Naive thymus-derived CD4-positive, alpha-beta T cell (primary cell): ENCODE results near the gene SVOPL. TPM values are rescaled to one million over a fixed set of nuclear protein-coding genes. Genes with fewer than 3 reads are reported as not detected.

Source experiments
- ATAC-seq: fragments of 150-1000 bp; cut with Tn5 transposase; 2 replicates; pipeline ENCODE4 v1.10.0; 2021; ENCODE audit warnings: mild to moderate bottlenecking, moderate library complexity
- CTCF ChIA-PET: fragments of 350-600 bp; sonication (Branson Sonifier 250); formaldehyde crosslinking; loops from one replicate; lab custom pipeline; 2021; ENCODE audit warnings: antibody characterized with exemption; lab: Charles Lee
- POLR2A ChIA-PET: fragments of 350-600 bp; sonication (Branson Sonifier 250); formaldehyde crosslinking; loops from one replicate; lab custom pipeline; 2021; ENCODE audit warnings: antibody characterized with exemption, inconsistent platforms; lab: Charles Lee
- DNase-seq, 9 donors: peaks; one replicate each; pipeline versions ENCODE4 v3.0.0 to v3.0.0-alpha.2; 2020 to 2022; ENCODE audit warnings: mixed read lengths in 1 of 9
- H3K27ac ChIP-seq: one replicate; pipeline ENCODE4 v1.7.0; 2013; ENCODE audit warnings: mild to moderate bottlenecking, low read depth, low read length, moderate library complexity
- H3K27me3 ChIP-seq, 2 donors: one replicate each; pipeline ENCODE4 v1.7.0; 2013; ENCODE audit warnings: low read length in 2 of 2, mild to moderate bottlenecking in 2 of 2, moderate library complexity in 2 of 2; ENCODE audit not compliant: control insufficient read depth in 2 of 2, insufficient read depth in 2 of 2
- H3K36me3 ChIP-seq, 3 experiments: 1 replicate in 2 of 3; 2 replicates in 1 of 3; pipeline ENCODE4 v1.7.0; 2013; ENCODE audit warnings: low read length in 3 of 3, mild to moderate bottlenecking in 3 of 3, moderate library complexity in 1 of 3; ENCODE audit not compliant: insufficient read depth in 3 of 3, control insufficient read depth in 2 of 3
- H3K4me1 ChIP-seq, 2 donors: one replicate each; pipeline ENCODE4 v1.7.0; 2013; ENCODE audit warnings: low read length in 2 of 2, mild to moderate bottlenecking in 2 of 2, moderate library complexity in 1 of 2; ENCODE audit not compliant: control insufficient read depth in 2 of 2, insufficient read depth in 2 of 2
- H3K4me3 ChIP-seq: 2 replicates; pipeline ENCODE4 v1.7.0; 2013; ENCODE audit warnings: mild to moderate bottlenecking, low read length
- H3K9me3 ChIP-seq, 3 experiments: 1 replicate in 2 of 3; 2 replicates in 1 of 3; pipeline ENCODE4 v1.7.0; 2013; ENCODE audit warnings: low read length in 3 of 3; ENCODE audit not compliant: control insufficient read depth in 2 of 3
- H3K27ac Mint-ChIP-seq, 9 donors: one replicate each; pipeline ENCODE4 v1.8.0; 2020 to 2022; ENCODE audit warnings: mixed read lengths in 9 of 9, mild to moderate bottlenecking in 8 of 9, moderate library complexity in 5 of 9, inconsistent platforms in 2 of 9
- H3K27me3 Mint-ChIP-seq, 5 donors: one replicate each; pipeline ENCODE4 v1.8.0; 2021 to 2022; ENCODE audit warnings: mixed read lengths in 5 of 5, mild to moderate bottlenecking in 1 of 5
- H3K36me3 Mint-ChIP-seq, 5 donors: one replicate each; pipeline ENCODE4 v1.8.0; 2020 to 2022; ENCODE audit warnings: mixed read lengths in 5 of 5, mild to moderate bottlenecking in 3 of 5, inconsistent platforms in 1 of 5
- H3K4me1 Mint-ChIP-seq, 7 donors: one replicate each; pipeline ENCODE4 v1.8.0; 2020 to 2022; ENCODE audit warnings: mixed read lengths in 7 of 7, mild to moderate bottlenecking in 3 of 7, inconsistent platforms in 1 of 7
- H3K4me3 Mint-ChIP-seq, 10 donors: one replicate each; pipeline ENCODE4 v1.8.0; 2020 to 2022; ENCODE audit warnings: mild to moderate bottlenecking in 10 of 10, mixed read lengths in 10 of 10, moderate library complexity in 6 of 10, inconsistent platforms in 2 of 10
- H3K9me3 Mint-ChIP-seq, 11 donors: one replicate each; pipeline ENCODE4 v1.8.0; 2020 to 2022; ENCODE audit warnings: mixed read lengths in 11 of 11, mild to moderate bottlenecking in 4 of 11, inconsistent platforms in 1 of 11, moderate library complexity in 1 of 11
- intact Hi-C, 2 donors: fragments of 100-400 bp; cut with micrococcal nuclease; formaldehyde crosslinking; loops; one replicate each; pipeline ENCODE4 v1.15.1; 2023
- polyA plus RNA-seq, 2 donors: library from polyadenylated mRNA; unstranded; fragments of 300-500 nt; fragmentation: Illumina TruSeq; gene quantifications; one replicate each; pipeline ENCODE4 v1.2.3, GENCODE V29; 2021
- total RNA-seq, 6 experiments: library from RNA in 5 of 6; stranded (reverse) in 5 of 6; gene quantifications; 1 replicate in 5 of 6; 2 replicates in 1 of 6; pipeline ENCODE4 v1.2.3 and lab custom pipeline; 2021 to 2026

The SVOPL gene
- total and polyA plus RNA-seq, 7 experiments from 2014 or later = 0.47 to 0.74 (median 0.64) TPM; not detected in 4

GRCh38 chr7:138595454-138595853 lies 105.7 kb downstream of the SVOPL start:
- H3K9me3 ChIP-seq = no peaks in the 10 kb centered on the region
- no peaks in the 10 kb centered on the region for H3K4me1 ChIP-seq
- H3K27ac Mint-ChIP-seq = no peak overlapping the region
- H3K4me1 Mint-ChIP-seq = no peaks in the 10 kb centered on the region
- H3K4me3 ChIP-seq = no peak overlapping the region
- ChIA-PET CTCF (no interaction called here), POLR2A (no interaction called here)
- no peak overlapping the region for H3K27ac ChIP-seq
- DNase-seq (no peak), ATAC-seq (no peak)
- H3K9me3 Mint-ChIP-seq = peaks cover 0 to 2% (median 0%) of the 10 kb centered on the region in 11 donors
- intact Hi-C loops = no loop called here
- H3K4me3 Mint-ChIP-seq = no peak overlapping the region
- H3K27me3 Mint-ChIP-seq = no peaks in the 10 kb centered on the region
- H3K36me3 ChIP-seq = no peaks in the 10 kb centered on the region
- H3K36me3 Mint-ChIP-seq = peaks cover 0 to 4% (median 0%) of the 10 kb centered on the region in 5 donors
- no peaks in the 10 kb centered on the region for H3K27me3 ChIP-seq

DNA sequence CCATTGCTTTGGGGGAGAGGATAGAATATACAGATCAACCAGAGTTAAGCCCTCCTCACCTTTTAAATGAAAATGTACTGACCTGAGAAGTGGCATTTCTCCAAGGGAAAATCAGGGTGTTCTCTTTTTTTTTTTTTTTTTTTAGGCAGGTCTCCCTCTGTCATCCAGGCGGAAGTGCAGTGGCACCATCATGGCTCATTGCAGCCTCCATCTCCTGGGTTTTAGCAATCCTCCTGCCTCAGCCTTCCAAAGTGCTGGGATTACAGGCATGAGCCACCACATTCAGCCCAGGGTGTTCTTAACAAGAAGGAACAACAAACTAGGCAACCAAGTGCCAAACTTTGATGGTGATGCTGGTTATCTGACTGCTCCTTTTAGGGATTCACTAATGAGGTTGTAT lies 111.0 kb downstream of the SVOPL start:
- Histone ChIP-seq H3K27me3 (no peaks in the 10 kb centered on the region), H3K4me3 (no peak overlapping the region), H3K4me1 (no peaks in the 10 kb centered on the region), H3K36me3 (peaks cover 0 to 9% (median 0%) of the 10 kb centered on the region in 3 experiments), H3K27ac (no peak overlapping the region), H3K9me3 (no peaks in the 10 kb centered on the region)
- ATAC-seq (no peak), DNase-seq (no peak)
- Mint-ChIP-seq H3K4me3 (no peak overlapping the region), H3K27me3 (no peaks in the 10 kb centered on the region), H3K9me3 (peaks cover 0 to 1% (median 0%) of the 10 kb centered on the region in 11 donors), H3K36me3 (peaks cover 0 to 27% (median 19%) of the 10 kb centered on the region in 5 donors), H3K4me1 (peaks cover 0 to 4% (median 0%) of the 10 kb centered on the region in 7 donors), H3K27ac (no peak overlapping the region)
- ChIA-PET CTCF (no interaction called here), POLR2A (no interaction called here)
- intact Hi-C loops = no loop called here

GRCh38 chr7:138588986-138589385 lies 112.2 kb downstream of the SVOPL start:
- no peak overlapping the region for H3K4me3 ChIP-seq
- H3K27me3 Mint-ChIP-seq = no peaks in the 10 kb centered on the region
- no peaks in the 10 kb centered on the region for H3K9me3 ChIP-seq
- ATAC-seq (no peak), DNase-seq (no peak)
- ChIA-PET POLR2A (no interaction called here), CTCF (no interaction called here)
- H3K27me3 ChIP-seq = no peaks in the 10 kb centered on the region
- no peak overlapping the region for H3K4me3 Mint-ChIP-seq
- no peak overlapping the region for H3K27ac ChIP-seq
- peaks cover 3 to 39% (median 30%) of the 10 kb centered on the region in 5 donors for H3K36me3 Mint-ChIP-seq
- H3K9me3 Mint-ChIP-seq = peaks cover 0 to 1% (median 0%) of the 10 kb centered on the region in 11 donors
- H3K27ac Mint-ChIP-seq = no peak overlapping the region
- intact Hi-C loops = loop anchor here in 1 of 2 donors (5.0 kb wide), 1 partner anchor 148 kb away; no protein-coding TSS in a partner anchor
- peaks cover 0 to 4% (median 0%) of the 10 kb centered on the region in 7 donors for H3K4me1 Mint-ChIP-seq
- peaks cover 0 to 14% (median 0%) of the 10 kb centered on the region in 3 experiments for H3K36me3 ChIP-seq
- no peaks in the 10 kb centered on the region for H3K4me1 ChIP-seq

DNA sequence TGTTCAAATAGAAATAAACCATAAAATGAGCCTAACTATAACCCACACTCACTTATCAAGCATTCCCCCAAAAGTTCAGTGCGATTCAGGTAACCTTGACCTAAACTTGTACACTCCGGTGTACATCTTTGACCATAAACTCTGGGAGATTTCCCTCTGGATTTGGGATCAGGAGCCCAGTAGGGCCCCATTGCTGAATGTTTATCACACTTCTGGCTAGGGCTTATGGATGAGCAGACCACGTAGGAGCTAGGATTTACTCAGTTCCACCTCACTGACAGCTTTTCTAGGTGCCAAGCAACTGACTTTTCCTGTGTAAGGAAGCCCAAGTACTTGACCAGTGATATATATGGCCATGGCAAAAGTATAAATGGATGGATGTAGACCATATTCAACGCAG lies 113.7 kb downstream of the SVOPL start:
- no peak overlapping the region for H3K4me3 ChIP-seq
- Mint-ChIP-seq H3K9me3 (no peaks in the 10 kb centered on the region), H3K4me1 (peaks cover 0 to 4% (median 0%) of the 10 kb centered on the region in 7 donors), H3K27ac (no peak overlapping the region), H3K27me3 (no peaks in the 10 kb centered on the region), H3K4me3 (no peak overlapping the region), H3K36me3 (peaks cover 3 to 49% (median 35%) of the 10 kb centered on the region in 5 donors)
- no peak overlapping the region for H3K27ac ChIP-seq
- no peaks in the 10 kb centered on the region for H3K4me1 ChIP-seq
- DNase-seq (no peak), ATAC-seq (no peak)
- intact Hi-C loops = loop anchor here in 1 of 2 donors (5.0 kb wide), 1 partner anchor 150 kb away; no protein-coding TSS in a partner anchor
- no peaks in the 10 kb centered on the region for H3K9me3 ChIP-seq
- H3K27me3 ChIP-seq = no peaks in the 10 kb centered on the region
- POLR2A ChIA-PET = no interaction called here
- H3K36me3 ChIP-seq = peaks cover 0 to 16% (median 5%) of the 10 kb centered on the region in 3 experiments
- CTCF ChIA-PET = no interaction called here

DNA sequence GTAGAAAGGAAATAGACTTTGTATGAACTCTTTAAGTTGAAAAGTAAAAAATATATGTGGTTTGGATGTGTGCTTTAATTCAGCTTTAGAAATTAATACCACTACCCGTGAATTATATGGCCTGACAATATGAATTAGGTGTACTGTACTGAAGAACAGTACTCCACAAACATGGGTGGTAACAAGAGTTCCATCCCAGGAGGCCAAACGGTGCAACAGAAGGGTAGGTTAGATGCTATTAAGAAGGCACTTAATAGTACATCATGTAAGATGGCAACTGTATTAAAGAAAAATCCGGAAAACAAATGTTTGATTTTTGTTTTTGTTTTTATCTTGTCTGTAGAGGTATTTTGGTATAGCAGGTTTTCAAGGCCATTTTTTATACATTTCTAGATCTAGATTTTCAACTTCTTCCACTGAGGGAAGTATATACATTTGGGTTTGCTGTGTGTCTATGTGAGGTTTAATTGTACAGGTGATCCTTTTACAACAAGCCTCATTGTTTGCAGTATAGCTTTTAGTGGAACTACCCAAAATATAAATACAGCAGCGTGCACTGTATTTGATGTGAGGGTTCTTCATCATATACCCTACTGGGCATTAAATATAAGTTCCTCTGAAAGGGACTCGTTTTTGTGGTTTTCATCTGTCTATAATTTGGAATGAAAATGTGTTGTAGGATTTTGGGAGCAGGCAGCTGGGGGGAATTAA lies 115.7 kb downstream of the SVOPL start:
- ATAC-seq (no peak), DNase-seq (no peak)
- H3K4me1 Mint-ChIP-seq = peaks cover 0 to 4% (median 0%) of the 10 kb centered on the region in 7 donors
- POLR2A ChIA-PET = interaction anchor here (0.5 kb wide), 1 partner anchor 719 kb away, joined by 3 read pairs; no protein-coding TSS in a partner anchor
- H3K9me3 Mint-ChIP-seq = no peaks in the 10 kb centered on the region
- Histone ChIP-seq H3K36me3 (peaks cover 7 to 26% (median 9%) of the 10 kb centered on the region in 3 experiments), H3K27me3 (no peaks in the 10 kb centered on the region), H3K9me3 (no peaks in the 10 kb centered on the region), H3K4me1 (no peaks in the 10 kb centered on the region), H3K27ac (no peak overlapping the region), H3K4me3 (no peak overlapping the region)
- H3K27ac Mint-ChIP-seq = no peak overlapping the region
- H3K27me3 Mint-ChIP-seq = no peaks in the 10 kb centered on the region
- no peak overlapping the region for H3K4me3 Mint-ChIP-seq
- CTCF ChIA-PET = no interaction called here
- intact Hi-C loops = loop anchor here in 1 of 2 donors (5.0 kb wide), 1 partner anchor 152 kb away; no protein-coding TSS in a partner anchor
- peaks cover 3 to 64% (median 43%) of the 10 kb centered on the region in 5 donors for H3K36me3 Mint-ChIP-seq

DNA sequence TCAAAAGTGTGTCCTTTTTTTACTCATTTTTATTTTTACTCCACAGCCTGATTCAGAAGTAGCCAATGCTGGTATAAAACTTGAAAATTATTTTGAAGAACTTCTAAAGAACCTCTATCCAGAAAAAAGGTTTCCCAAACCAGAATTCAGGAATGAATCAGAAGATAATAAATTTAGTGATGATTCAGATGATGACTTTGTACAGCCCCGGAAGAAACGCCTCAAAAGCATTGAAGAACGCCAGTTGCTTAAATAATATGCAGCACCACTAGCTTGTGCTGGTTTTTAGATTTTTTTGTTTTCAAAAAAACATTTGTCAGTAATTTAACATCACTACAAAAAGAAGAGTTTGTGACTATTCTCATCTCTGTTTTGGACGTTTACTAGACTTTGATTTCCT lies 116.5 kb downstream of the SVOPL start:
- Histone ChIP-seq H3K27me3 (no peaks in the 10 kb centered on the region), H3K27ac (no peak overlapping the region), H3K36me3 (peaks cover 9 to 29% (median 10%) of the 10 kb centered on the region in 3 experiments), H3K4me3 (no peak overlapping the region), H3K9me3 (no peaks in the 10 kb centered on the region), H3K4me1 (no peaks in the 10 kb centered on the region)
- Mint-ChIP-seq H3K27ac (peak overlapping the region in 1 of 9 donors; percentile 56), H3K27me3 (no peaks in the 10 kb centered on the region), H3K36me3 (peaks cover 3 to 70% (median 50%) of the 10 kb centered on the region in 5 donors), H3K4me1 (peaks cover 0 to 4% (median 0%) of the 10 kb centered on the region in 7 donors), H3K9me3 (no peaks in the 10 kb centered on the region), H3K4me3 (no peak overlapping the region)
- intact Hi-C loops = loop anchor here in 1 of 2 donors (5.0 kb wide), 2 partner anchors 122 to 153 kb away; partner anchors contain the start of gene TRIM24
- DNase-seq (no peak), ATAC-seq (no peak)
- POLR2A ChIA-PET = no interaction called here
- CTCF ChIA-PET = no interaction called here
